Cardiac muscle cell (in vitro differentiated cells and primary cell): Measurements from ENCODE around the gene HS6ST1. TPM values are rescaled to one million over a fixed set of nuclear protein-coding genes. Genes with fewer than 3 reads are reported as not detected.

Source experiments
- DNase-seq, 2 donors: peaks; one replicate each; pipeline versions ENCODE4 v3.0.0 to v3.0.0-alpha.2; 2010 to 2017; ENCODE audit warnings: low read depth in 1 of 2, low spot score in 1 of 2
- H3K27ac ChIP-seq: fragments of 200-600 bp; sonication (generic); 2 replicates; pipeline ENCODE4 v1.5.1; 2016
- H3K27me3 ChIP-seq: fragments of 200-600 bp; sonication (generic); 2 replicates; pipeline ENCODE4 v1.6.0; 2016; ENCODE audit warnings: control low read depth
- H3K36me3 ChIP-seq: fragments of 200-600 bp; sonication (generic); 2 replicates; pipeline ENCODE4 v1.5.1; 2016; ENCODE audit warnings: control low read depth
- H3K4me1 ChIP-seq: fragments of 200-600 bp; sonication (generic); 2 replicates; pipeline ENCODE4 v1.8.1; 2017; ENCODE audit warnings: low read depth, mild to moderate bottlenecking, mixed run types
- H3K4me3 ChIP-seq: fragments of 200-600 bp; sonication (generic); 2 replicates; pipeline ENCODE4 v1.5.1; 2016; ENCODE audit warnings: mild to moderate bottlenecking
- H3K9me3 ChIP-seq: fragments of 200-600 bp; sonication (generic); 2 replicates; pipeline ENCODE4 v1.5.1; 2017; ENCODE audit warnings: low read depth, mild to moderate bottlenecking, control low read depth
- polyA plus RNA-seq: library from polyadenylated mRNA; unstranded; fragments of >200 nt; fragmentation: Nextera tagmentation; extraction: Ambion mirVana; gene quantifications from 2 replicates; pipeline ENCODE4 v1.2.1, GENCODE V29; 2016
- total RNA-seq: library from RNA; depleted of rRNA; stranded (reverse); fragments of >200 nt; gene quantifications from 2 replicates; pipeline ENCODE4 v1.2.3, GENCODE V29; 2016
- TF ChIP-seq, protein P1 (sequence below): IDR thresholded peaks from 2 replicates; pipeline ENCODE4 v1.5.1; 2012; ENCODE audit warnings: low read depth, mild to moderate bottlenecking, low read length

HS6ST1 gene
- total and polyA plus RNA-seq, 2 experiments from 2014 or later, result 22.9 to 24.5 TPM

DNA sequence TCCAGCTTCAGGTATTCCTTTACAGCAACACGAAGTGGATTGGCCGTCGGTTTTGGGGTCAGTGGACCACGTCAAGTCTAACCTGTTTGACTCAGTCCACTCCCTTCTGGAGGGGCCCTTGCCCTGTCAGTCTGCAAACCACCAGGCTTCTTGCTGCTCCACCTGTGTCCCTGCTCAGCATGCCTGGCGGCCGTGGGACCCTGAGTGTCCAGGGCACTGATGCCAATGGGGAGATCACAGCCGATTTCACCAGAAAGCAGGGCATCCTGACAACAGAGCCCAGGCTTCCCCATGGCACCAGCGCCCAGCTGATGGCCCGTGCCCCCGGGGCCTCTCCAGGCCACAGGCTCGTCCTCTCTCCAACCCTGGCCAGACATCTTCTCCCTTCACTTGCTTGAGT is 41.2 kb upstream of the HS6ST1 start:
- peaks cover 5% of the 10 kb centered on the region for H3K4me1 ChIP-seq
- no peaks in the 10 kb centered on the region for H3K9me3 ChIP-seq
- H3K27ac ChIP-seq, result no peak overlapping the region
- TF ChIP-seq, protein P1, sequence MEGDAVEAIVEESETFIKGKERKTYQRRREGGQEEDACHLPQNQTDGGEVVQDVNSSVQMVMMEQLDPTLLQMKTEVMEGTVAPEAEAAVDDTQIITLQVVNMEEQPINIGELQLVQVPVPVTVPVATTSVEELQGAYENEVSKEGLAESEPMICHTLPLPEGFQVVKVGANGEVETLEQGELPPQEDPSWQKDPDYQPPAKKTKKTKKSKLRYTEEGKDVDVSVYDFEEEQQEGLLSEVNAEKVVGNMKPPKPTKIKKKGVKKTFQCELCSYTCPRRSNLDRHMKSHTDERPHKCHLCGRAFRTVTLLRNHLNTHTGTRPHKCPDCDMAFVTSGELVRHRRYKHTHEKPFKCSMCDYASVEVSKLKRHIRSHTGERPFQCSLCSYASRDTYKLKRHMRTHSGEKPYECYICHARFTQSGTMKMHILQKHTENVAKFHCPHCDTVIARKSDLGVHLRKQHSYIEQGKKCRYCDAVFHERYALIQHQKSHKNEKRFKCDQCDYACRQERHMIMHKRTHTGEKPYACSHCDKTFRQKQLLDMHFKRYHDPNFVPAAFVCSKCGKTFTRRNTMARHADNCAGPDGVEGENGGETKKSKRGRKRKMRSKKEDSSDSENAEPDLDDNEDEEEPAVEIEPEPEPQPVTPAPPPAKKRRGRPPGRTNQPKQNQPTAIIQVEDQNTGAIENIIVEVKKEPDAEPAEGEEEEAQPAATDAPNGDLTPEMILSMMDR, result no peak
- DNase-seq, result no peak
- H3K4me3 ChIP-seq, result no peak overlapping the region
- H3K36me3 ChIP-seq, result no peaks in the 10 kb centered on the region
- no peaks in the 10 kb centered on the region for H3K27me3 ChIP-seq

DNA sequence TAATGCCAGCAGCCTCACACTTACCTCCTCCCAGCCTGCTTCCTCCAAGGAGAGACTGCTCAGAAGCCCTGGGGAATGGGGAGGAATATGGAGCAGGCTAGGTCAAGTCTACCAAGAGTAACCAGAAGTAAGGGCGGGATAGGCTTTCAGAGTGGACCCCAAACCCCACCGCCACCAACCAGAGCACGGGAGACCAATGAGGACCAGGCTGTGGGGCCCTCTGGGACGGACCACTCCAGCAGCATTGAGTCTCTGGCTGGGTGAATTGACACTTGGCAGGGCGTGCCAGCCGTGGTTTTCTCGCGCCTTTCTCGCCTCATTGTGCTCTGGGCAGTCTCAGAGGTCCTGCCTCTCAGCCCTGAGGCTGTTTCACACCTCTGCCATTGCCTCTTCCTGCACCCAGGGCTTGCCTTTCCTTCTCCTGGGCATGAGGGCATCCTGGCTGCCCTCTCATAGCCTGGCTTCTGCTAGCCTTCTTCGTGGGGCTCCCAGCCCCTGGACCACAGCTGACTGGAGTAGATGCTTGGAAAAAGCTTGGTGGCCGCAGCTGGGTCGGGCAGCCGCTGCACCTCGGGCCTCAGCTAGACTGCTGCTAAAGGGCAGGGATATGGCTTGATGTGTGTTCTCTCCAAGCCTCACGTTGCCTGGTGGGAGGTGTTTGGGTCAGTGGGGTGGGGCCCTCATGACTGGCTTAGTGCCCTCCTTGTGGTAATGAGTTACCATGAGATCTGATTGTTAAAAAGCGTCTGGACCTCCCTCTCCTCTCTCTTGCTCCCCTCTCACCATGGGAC is 40.5 kb upstream of the HS6ST1 start:
- Histone ChIP-seq H3K9me3 (no peaks in the 10 kb centered on the region), H3K4me3 (no peak overlapping the region), H3K27ac (no peak overlapping the region), H3K36me3 (no peaks in the 10 kb centered on the region), H3K27me3 (no peaks in the 10 kb centered on the region), H3K4me1 (peaks cover 5% of the 10 kb centered on the region)
- DNase-seq, result no peak
- TF ChIP-seq, protein P1, result no peak

DNA sequence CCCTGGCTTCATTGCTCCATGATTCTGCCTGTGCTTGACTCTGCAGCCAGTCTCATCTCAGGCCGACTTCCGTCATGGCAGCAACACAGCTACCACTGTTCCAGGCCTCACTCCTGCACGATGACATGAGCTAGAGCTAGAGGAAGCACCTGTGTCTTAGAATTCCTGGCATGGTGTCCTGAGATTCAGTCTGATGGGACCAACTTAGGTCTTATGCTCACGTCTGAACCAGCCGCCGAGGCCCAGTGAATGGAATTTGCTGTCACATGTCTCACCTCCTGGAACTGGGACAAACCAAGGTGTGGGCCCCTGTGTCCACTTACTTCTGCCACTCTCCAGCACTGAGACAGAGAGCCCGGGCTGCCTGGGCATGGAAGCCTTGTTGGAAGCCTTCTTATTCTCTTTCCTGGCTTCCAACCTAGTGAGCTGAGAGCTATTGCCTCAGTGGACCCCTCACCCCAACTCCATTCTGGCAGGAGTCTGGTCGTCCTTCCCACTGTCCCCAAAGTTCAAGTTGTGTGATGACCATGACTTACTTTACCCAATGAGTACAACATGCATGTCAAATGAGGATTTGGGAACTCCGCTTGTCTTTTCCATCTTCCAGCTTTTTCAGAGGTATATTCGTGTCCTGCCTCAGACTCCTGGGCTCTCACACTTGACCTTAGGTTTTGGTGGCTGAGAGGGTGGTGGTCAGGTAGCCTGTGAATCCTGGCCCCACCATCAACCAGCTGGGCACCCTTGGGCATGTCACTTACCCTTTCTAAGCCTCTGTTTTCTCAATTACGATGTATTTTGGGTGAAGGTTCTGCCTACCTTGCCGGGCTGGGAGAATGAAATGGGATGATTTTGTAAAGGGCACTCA is 39.1 kb upstream of the HS6ST1 start:
- no peak for DNase-seq
- no peak overlapping the region for H3K4me3 ChIP-seq
- TF ChIP-seq, protein P1, result no peak

DNA sequence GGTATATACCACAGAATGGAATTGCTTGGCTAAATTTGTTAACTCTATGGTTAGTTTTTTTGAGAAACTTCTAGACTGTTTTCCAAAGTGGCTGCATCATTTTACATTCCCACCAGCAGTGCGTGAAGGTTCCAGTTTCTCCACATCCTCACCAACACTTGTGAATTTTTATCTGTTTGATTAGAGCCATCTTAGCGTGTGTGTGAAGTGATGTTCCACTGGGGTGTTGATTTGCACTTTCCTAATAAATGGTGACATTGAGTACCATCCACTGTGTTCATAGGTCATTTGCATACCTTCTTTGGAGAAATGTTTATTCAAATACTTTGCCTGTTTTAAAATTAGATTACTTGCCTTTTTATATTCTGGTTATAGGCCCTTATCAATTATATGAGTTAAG is 37.5 kb upstream of the HS6ST1 start:
- Histone ChIP-seq H3K27ac (no peak overlapping the region), H3K36me3 (no peaks in the 10 kb centered on the region), H3K9me3 (peaks cover 3% of the 10 kb centered on the region), H3K4me3 (no peak overlapping the region), H3K27me3 (no peaks in the 10 kb centered on the region), H3K4me1 (no peaks in the 10 kb centered on the region)
- no peak for DNase-seq
- TF ChIP-seq, protein P1, result no peak

More for the DNA sequence above, 39.1 kb upstream of the HS6ST1 start:
- Histone ChIP-seq H3K9me3 (no peaks in the 10 kb centered on the region), H3K27ac (no peak overlapping the region), H3K36me3 (no peaks in the 10 kb centered on the region), H3K4me1 (peaks cover 5% of the 10 kb centered on the region), H3K27me3 (no peaks in the 10 kb centered on the region)

DNA sequence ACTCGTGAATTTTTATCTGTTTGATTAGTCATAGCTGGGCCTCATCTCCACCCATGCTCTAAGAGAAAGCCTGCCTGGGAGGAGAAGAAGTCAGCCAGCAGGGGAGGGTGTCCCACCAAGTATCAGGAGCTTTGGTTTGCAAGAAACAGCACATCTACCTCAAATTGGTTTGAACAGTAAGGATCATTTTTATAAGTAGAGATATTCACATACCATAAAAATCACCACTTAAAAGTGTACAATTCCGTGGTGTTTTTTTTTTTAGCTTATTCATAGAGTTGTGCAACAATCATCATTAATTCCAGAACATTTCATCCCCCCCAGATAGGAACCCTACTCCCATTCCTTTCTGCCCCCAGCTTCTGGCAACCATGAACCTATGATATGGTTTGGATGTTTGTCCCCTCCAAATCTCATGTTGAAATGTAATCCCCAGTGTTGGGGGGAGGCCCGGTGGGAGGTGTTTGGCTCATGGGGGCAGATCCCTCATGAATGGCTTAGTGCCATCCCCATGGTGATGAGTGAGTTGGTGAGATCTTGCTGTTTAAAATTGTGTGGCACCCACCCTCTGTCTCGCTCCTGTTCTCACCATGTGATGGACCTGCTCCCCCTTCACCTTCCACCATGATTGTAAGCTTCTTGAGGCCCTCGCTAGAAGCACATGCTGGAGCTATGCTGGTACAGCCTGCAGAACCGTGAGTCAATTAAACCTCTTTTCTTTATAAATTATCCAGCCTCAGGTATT is 36.2 kb upstream of the HS6ST1 start:
- DNase-seq, result peak in 1 of 2 donors; percentile 84
- no peaks in the 10 kb centered on the region for H3K27me3 ChIP-seq
- TF ChIP-seq, protein P1, result peak; percentile 59
- H3K4me1 ChIP-seq, result no peaks in the 10 kb centered on the region
- H3K4me3 ChIP-seq, result no peak overlapping the region
- no peak overlapping the region for H3K27ac ChIP-seq
- no peaks in the 10 kb centered on the region for H3K36me3 ChIP-seq
- peaks cover 3% of the 10 kb centered on the region for H3K9me3 ChIP-seq
